DOHH2 (cell line): Measurements from ENCODE around the gene PCDH8.

Experiments
- EZH2phosphoT487 ChIP-seq: fragments of 200-600 bp; sonication (generic); IDR thresholded peaks from 2 replicates; pipeline ENCODE4 v1.6.1; 2017; ENCODE audit warnings: borderline replicate concordance, mild to moderate bottlenecking, antibody characterized with exemption, low read length, moderate library complexity, mixed read lengths
- TF ChIP-seq, protein P1 (sequence below): fragments of 200-600 bp; sonication (generic); IDR thresholded peaks from one replicate; pipeline ENCODE4 v1.5.1; 2014; ENCODE audit warnings: antibody characterized with exemption, mild to moderate bottlenecking, low read depth, low read length; ENCODE audit not compliant: poor library complexity, severe bottlenecking

DNA sequence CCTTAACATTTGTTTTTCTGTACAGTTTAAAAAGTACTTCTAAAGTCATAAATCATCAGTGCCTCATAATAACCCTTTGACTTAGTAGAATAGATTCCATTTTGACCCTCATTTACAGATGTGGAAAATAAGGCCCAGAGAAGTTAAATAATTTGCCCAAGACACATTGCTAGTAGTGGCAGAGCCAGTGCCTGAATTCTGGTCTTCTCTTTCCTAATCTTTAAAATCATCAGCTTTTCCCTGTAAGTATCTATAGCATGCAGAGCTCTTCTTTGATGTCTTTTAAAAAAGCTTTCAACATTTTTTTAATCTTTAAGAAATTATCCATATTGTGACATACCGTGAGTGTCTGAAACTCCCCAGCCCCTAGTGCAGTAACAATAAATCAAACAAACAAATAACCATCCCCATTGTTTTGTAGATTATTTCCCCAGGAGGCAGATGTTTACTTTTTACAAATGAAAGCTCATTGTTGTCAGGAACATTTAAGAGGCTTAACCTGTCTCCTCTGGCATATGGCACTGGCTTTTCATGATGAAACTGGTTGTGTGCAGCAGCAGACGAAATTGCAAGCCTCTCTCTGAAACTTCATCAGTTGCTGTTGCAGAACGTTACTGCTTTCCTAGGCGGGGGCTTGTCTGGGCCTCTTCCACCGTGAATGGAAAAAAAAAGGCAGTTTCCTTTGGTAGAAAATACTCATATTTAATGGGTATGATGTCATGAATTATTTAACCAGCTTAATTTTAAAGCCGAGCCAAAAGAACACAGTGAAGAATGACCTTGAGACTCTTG, 31.7 kb upstream of the PCDH8 start:
- TF ChIP-seq, protein P1, sequence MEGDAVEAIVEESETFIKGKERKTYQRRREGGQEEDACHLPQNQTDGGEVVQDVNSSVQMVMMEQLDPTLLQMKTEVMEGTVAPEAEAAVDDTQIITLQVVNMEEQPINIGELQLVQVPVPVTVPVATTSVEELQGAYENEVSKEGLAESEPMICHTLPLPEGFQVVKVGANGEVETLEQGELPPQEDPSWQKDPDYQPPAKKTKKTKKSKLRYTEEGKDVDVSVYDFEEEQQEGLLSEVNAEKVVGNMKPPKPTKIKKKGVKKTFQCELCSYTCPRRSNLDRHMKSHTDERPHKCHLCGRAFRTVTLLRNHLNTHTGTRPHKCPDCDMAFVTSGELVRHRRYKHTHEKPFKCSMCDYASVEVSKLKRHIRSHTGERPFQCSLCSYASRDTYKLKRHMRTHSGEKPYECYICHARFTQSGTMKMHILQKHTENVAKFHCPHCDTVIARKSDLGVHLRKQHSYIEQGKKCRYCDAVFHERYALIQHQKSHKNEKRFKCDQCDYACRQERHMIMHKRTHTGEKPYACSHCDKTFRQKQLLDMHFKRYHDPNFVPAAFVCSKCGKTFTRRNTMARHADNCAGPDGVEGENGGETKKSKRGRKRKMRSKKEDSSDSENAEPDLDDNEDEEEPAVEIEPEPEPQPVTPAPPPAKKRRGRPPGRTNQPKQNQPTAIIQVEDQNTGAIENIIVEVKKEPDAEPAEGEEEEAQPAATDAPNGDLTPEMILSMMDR = no peak
- TF ChIP-seq EZH2phosphoT487 = no peak
